Testis (tissue), 3 donors: ENCODE results near the gene SDS. TPM values are rescaled to one million over a fixed set of nuclear protein-coding genes. Genes with fewer than 3 reads are reported as not detected.

Experiments used
- DNase-seq: peaks from one replicate; pipeline ENCODE4 v3.0.0-alpha.2; 2019
- H3K27ac ChIP-seq, 2 donors: fragments of 200-600 bp; sonication (generic); one replicate each; pipeline ENCODE4 v1.5.1; 2019
- H3K27me3 ChIP-seq: fragments of 200-600 bp; sonication (generic); one replicate; pipeline ENCODE4 v1.5.1; 2019
- H3K36me3 ChIP-seq: fragments of 200-600 bp; sonication (generic); one replicate; pipeline ENCODE4 v1.5.1; 2017; ENCODE audit warnings: low read depth; ENCODE audit errors: missing control alignments
- H3K4me1 ChIP-seq: fragments of 200-600 bp; sonication (generic); one replicate; pipeline ENCODE4 v1.5.1; 2019
- H3K4me3 ChIP-seq, 2 donors: fragments of 200-600 bp; sonication (generic); one replicate each; pipeline ENCODE4 v1.5.1; 2017 to 2019
- H3K9me3 ChIP-seq: fragments of 200-600 bp; sonication (generic); one replicate; pipeline ENCODE4 v1.5.1; 2017
- POLR2A ChIP-seq: fragments of 450-650 bp; IDR thresholded peaks from one replicate; pipeline ENCODE4 v1.6.1; 2017; ENCODE audit warnings: antibody characterized with exemption, mild to moderate bottlenecking, moderate library complexity
- WGBS, 2 donors: methylation state at CpG; one replicate each; pipeline ENCODE4 v1.1.5; 2018; 5-methylcytosine and 5-hydroxymethylcytosine counted together
- intact Hi-C: fragments of 100-400 bp; cut with DNase I; formaldehyde crosslinking; loops from one replicate; pipeline ENCODE4 v1.15.1; 2023; ENCODE audit warnings: low total_unique reads
- polyA plus RNA-seq: library from polyadenylated mRNA; stranded (reverse); fragments of 350-450 nt; fragmentation: Illumina TruSeq; extraction: RNeasy Lipid Tissue Mini Kit (QIAGEN cat#74804); gene quantifications from one replicate; pipeline ENCODE4 v1.2.3, GENCODE V29; 2014; ENCODE audit warnings: low read depth, low replicate concordance; ENCODE audit not compliant: insufficient read depth
- total RNA-seq, 2 donors: library from RNA; depleted of rRNA; stranded (reverse); fragments of >200 nt; gene quantifications; one replicate each; pipeline ENCODE4 v1.2.3, GENCODE V29; 2016
- TF ChIP-seq, protein P1 (sequence below), 3 experiments: fragments of 450-650 bp in 2 of 3; fragments of 200-600 bp in 1 of 3; sonication (generic) in 1 of 3; IDR thresholded peaks; one replicate each; pipeline ENCODE4 v1.5.1; 2016 to 2019; ENCODE audit warnings: antibody characterized with exemption in 3 of 3, mild to moderate bottlenecking in 2 of 3, moderate library complexity in 1 of 3

Gene SDS
- total and polyA plus RNA-seq, 3 donors from 2014 or later, result 0.34 to 0.93 TPM; not detected in 1

GRCh38 chr12:113371808-113372207 is 31.9 kb downstream of the SDS start:
- 87 to 90% methylated on average over 6 of the region's 6 CpGs for WGBS, 2 donors

DNA sequence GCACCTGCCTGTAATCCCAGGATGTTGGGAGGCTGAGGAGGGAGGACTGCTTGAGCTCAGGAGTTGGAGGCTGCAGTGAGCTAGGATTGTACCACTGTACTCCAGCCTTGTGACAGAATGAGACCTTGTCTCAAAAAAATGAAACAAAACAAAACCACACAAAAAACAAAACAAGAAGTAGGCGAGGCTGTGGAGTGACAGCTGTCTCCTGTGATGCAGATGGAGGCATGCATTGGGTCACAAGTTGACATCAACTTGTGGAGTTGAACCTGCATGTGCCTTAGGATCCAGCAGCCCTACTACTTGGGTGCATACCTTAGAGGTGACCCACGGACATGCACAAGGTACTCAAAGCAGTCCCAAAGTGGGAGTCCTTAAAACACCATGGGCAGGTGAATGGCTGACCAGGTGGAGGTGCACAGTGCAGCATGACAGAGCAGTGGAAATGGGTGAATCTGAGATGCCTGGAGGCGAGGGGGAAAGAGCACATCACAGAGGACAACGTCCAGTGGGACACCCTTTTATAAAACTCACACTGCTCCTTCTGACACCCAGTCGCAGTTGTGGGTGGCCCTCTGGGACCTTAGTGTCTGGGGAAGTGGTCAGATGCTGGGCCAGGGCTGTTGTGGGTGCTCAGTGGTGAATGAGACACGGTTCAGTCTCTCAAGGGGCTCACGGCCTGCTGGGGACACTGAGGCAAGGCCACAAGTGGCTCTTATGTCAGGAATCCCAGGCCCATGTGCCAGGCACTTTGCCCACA is 32.6 kb downstream of the SDS start:
- intact Hi-C loops, result no loop called here
- no peaks in the 10 kb centered on the region for H3K36me3 ChIP-seq
- 69 to 80% methylated on average over 5 to 7 of the region's 7 CpGs for WGBS, 2 donors
- H3K4me1 ChIP-seq, result peaks cover 4% of the 10 kb centered on the region
- no peak for DNase-seq
- TF ChIP-seq POLR2A, result no peak
- TF ChIP-seq, protein P1, sequence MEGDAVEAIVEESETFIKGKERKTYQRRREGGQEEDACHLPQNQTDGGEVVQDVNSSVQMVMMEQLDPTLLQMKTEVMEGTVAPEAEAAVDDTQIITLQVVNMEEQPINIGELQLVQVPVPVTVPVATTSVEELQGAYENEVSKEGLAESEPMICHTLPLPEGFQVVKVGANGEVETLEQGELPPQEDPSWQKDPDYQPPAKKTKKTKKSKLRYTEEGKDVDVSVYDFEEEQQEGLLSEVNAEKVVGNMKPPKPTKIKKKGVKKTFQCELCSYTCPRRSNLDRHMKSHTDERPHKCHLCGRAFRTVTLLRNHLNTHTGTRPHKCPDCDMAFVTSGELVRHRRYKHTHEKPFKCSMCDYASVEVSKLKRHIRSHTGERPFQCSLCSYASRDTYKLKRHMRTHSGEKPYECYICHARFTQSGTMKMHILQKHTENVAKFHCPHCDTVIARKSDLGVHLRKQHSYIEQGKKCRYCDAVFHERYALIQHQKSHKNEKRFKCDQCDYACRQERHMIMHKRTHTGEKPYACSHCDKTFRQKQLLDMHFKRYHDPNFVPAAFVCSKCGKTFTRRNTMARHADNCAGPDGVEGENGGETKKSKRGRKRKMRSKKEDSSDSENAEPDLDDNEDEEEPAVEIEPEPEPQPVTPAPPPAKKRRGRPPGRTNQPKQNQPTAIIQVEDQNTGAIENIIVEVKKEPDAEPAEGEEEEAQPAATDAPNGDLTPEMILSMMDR (IDR thresholded peaks at IDR 0.05), result no peak
- no peak overlapping the region for H3K4me3 ChIP-seq
- no peak overlapping the region for H3K27ac ChIP-seq
- no peaks in the 10 kb centered on the region for H3K9me3 ChIP-seq
- no peaks in the 10 kb centered on the region for H3K27me3 ChIP-seq

More at GRCh38 chr12:113371808-113372207, 31.9 kb downstream of the SDS start:
- DNase-seq, result no peak
- H3K4me3 ChIP-seq, result no peak overlapping the region
- no peak for TF ChIP-seq POLR2A
- TF ChIP-seq, protein P1 (IDR thresholded peaks at IDR 0.05), result no peak
- H3K36me3 ChIP-seq, result no peaks in the 10 kb centered on the region
- H3K4me1 ChIP-seq, result peaks cover 4% of the 10 kb centered on the region
- H3K27ac ChIP-seq, result no peak overlapping the region
- no peaks in the 10 kb centered on the region for H3K9me3 ChIP-seq
- intact Hi-C loops, result no loop called here
- H3K27me3 ChIP-seq, result no peaks in the 10 kb centered on the region

GRCh38 chr12:113369391-113369985 is 34.2 kb downstream of the SDS start:
- TF ChIP-seq POLR2A, result no peak
- TF ChIP-seq, protein P1 (IDR thresholded peaks at IDR 0.05), result no peak
- WGBS, 2 donors, result 55 to 71% methylated on average over 6 of the region's 6 CpGs
- H3K27ac ChIP-seq, result no peak overlapping the region
- no peak for DNase-seq
- H3K4me1 ChIP-seq, result peaks cover 4% of the 10 kb centered on the region
- H3K4me3 ChIP-seq, result no peak overlapping the region
- intact Hi-C loops, result no loop called here
- no peaks in the 10 kb centered on the region for H3K9me3 ChIP-seq
- no peaks in the 10 kb centered on the region for H3K36me3 ChIP-seq
- H3K27me3 ChIP-seq, result no peaks in the 10 kb centered on the region

- Histone ChIP-seq H3K9me3 (no peaks in the 10 kb centered on the region), H3K4me3 (no peak overlapping the region), H3K36me3 (no peaks in the 10 kb centered on the region), H3K27ac (no peak overlapping the region), H3K27me3 (no peaks in the 10 kb centered on the region), H3K4me1 (peaks cover 4% of the 10 kb centered on the region)
- WGBS, 2 donors, result 79 to 88% methylated on average over 2 to 4 of the region's 4 CpGs
- no peak for DNase-seq
- intact Hi-C loops, result no loop called here
- TF ChIP-seq POLR2A, result no peak
- TF ChIP-seq, protein P1 (IDR thresholded peaks at IDR 0.05), result no peak
These were observed 35.4 kb downstream of the SDS start for GRCh38 chr12:113368331-113368730.
